HUDEP-2 (cell line): ENCODE data around the gene SP2.

Experiments
- DNase-seq, 76 experiments: peaks; one replicate each; lab custom pipeline; 2025; ENCODE audit not compliant: unreplicated experiment in 76 of 76; lab: John Stamatoyannopoulos, UW

Gene SP2

GRCh38 chr17:47968836-47969235 lies 72.8 kb downstream of the SP2 start:
- no peak for DNase-seq

GRCh38 chr17:47969930-47970724 lies 74.1 kb downstream of the SP2 start:
- peak in 1 of 76 experiments; percentile 91 for DNase-seq

- DNase-seq: peak; percentile 68 to 100 (median 99)
Observed at GRCh38 chr17:47970725-47971499, 74.9 kb downstream of the SP2 start, which contains the start of gene CDK5RAP3. Gene CDK5RAP3 (plus strand): TSS chr17:47971113. CDS start chr17:47971147, 34 bp downstream.

GRCh38 chr17:47973541-47973940 lies 77.5 kb downstream of the SP2 start:
- no peak for DNase-seq

GRCh38 chr17:47975189-47975822 lies 79.3 kb downstream of the SP2 start:
- no peak for DNase-seq

GRCh38 chr17:47975823-47976205 lies 79.8 kb downstream of the SP2 start:
- no peak for DNase-seq

GRCh38 chr17:47978324-47978723 lies 82.3 kb downstream of the SP2 start:
- DNase-seq: peak in 49 of 76 experiments; percentile 3 to 55 (median 23)
